CD4-positive, alpha-beta T cell treated with Interleukin-15 for 1 hour (primary cell): ENCODE results near the gene SYCE1L.
"Not testable (repeated sequence)": the region's sequence is repeated elsewhere in the genome, so short reads cannot be mapped to it uniquely, and the experiment has no call there.

Source experiments
- DNase-seq: peaks from one replicate; pipeline ENCODE4 v3.0.0-alpha.2; 2020

Gene SYCE1L

DNA sequence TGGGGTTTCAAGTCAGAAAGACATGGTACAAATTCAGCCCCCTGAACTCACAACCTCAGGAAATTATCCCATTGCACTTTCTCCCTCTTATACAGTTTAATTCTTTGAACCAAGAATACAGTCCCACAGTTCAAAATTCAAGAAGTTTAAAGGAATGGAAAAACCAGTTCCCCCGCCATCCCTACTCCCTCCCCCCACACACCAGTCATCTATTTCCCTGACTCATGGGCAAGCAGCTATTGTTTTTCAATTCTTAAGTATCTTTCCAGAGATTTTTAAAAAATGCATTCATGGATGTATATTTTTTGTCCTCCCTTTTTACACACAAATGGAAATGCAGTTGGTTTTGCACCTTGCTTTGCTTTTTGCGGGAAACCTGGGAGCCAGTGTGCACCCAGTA is 7.3 kb downstream of the SYCE1L start:
- no peak for DNase-seq

DNA sequence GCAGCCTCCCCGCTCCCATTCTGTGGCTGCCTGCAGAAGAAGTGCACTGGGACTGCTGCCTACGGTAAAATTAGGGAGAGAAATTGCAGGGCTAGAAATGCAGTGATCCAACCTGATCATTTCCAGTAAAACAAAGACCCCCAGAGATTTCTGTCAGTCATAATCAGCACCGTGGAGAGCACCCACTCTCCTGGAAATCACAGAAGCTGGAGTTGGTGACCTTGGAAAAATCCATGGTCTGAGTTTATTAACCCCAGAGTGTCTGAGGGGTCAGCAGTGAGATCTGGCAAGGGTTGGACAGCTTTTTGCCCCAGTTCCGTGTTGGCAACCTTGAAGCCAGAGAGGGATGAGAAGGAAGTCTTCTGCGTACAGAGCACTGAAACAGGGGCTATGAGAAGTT is 7.8 kb downstream of the SYCE1L start:
- no peak for DNase-seq

DNA sequence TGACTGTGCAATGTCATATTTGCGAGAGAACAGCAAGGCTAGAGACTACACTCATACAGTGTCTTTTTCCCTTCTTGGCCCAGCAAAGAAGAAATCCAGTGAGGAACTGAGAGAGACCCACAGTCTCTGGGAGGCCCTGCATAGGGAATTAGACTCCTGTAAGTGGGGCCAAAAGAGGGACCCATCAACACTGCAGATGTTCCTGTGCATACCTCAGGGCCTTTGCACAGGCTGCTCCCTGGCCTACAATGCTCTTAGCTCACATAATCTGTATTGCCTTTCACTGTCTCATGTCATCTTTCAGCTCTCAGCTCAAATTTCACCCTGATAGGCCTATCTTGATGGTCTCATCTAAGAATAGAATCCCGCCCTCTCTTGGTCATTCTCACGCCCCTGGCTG is 9.2 kb downstream of the SYCE1L start:
- DNase-seq = no peak

DNA sequence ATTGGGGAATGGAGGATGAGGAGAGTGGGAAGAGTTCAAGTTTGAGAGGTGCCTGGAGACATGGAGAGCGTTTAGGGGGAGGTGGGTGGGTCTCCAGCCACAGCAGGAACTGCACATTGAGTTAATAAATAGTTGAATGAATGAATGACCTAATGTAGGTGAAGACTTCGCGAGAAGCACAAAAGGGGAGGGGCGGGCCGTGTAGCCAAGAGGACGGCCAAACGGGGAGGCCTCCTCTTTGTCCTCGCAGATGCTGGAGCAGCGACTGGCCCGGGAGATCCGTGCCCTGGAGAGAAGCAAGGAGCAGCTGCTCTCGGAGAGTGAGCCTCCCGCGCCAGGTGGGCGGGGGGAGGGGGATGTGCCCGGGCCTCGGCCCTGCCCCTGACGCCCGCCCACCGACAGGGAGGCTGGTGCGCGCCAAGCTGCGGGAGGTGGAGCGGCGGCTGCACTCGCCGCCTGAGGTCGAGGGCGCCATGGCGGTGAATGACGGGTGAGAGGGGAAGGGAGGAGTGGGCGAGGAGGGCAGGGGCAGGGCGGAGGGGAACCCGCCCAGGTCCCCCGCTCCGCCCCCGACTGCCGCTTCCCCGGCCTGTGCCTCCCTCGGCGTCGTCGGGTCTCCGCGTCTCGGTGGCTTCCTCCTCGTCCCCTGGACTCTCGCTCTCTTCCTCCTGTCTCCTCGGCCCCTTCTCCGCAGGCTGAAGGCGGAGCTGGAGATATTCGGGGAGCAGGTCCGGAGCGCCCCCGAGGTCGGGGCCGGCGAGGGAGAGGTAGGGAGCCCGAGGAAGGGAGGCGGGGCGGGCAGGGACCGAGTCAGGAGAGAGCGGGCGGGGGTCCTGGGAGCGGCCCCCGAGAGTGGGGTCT is 12.9 kb downstream of the SYCE1L start:
- DNase-seq = peak; percentile 78

DNA sequence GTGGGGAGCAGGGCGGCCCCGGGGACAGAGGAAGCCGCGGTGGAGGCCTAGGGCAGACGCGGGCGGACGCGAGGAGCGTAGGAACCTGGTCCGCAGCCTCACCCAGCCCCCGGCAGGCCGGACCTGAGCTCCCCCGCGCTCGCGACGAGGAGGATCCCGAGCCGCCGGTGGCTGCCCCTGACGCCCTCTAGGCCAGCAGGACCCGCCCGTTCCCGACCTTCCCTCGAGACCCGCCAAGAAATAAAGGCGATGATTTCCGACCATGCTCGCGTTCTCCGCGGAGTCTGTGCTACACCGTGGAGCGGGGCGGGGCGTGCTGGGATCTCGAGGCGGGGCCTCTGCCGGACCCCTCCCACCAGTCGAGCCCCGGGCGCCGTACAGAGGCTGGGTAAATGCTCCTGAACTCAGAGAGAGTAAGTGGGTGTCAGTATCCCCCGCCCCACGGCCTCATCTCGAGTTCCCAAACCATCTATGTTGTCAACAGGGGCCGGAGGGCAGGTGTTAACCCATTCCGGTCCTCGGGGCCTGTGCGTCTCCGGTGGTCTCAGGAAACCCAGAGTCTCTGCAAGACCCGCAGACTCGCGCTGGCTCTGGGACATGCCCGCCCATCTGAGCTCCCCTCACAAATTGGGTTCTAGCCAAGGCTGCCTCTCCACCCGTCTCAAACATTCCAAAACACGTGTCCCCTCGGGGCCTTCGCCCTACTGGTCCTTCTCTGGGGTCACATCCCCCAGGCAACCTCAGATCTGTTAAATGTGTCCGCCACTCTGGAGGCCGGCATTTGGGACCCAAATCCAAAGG is 13.7 kb downstream of the SYCE1L start:
- peak; percentile 62 for DNase-seq

DNA sequence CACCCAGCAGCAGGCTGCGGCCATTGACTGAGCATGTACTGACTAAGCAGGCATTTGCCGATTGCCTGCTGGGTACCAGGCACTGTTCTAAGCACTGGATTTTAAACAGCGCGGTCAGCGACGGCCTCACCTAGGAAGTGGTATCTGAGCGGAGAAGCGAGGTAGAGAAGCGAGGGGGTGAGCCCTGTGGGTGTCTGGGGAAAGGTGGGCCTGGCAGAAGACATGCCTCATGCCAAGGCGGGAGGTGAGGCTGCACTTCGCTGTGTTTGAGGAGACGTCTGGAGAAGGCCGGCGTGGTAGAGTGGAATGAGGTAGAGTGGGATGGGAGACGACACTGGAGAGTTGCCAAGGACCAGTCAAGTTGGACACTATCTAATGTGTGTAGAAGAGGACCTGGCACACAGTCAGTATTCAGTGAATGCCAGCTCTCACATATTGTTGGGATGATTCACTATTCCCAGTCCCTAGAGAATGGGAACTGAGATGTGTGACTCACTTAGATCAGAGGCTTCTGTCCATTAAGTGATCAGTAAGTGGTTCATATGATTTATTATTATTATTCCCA is 14.4 kb downstream of the SYCE1L start:
- DNase-seq = no peak

DNA sequence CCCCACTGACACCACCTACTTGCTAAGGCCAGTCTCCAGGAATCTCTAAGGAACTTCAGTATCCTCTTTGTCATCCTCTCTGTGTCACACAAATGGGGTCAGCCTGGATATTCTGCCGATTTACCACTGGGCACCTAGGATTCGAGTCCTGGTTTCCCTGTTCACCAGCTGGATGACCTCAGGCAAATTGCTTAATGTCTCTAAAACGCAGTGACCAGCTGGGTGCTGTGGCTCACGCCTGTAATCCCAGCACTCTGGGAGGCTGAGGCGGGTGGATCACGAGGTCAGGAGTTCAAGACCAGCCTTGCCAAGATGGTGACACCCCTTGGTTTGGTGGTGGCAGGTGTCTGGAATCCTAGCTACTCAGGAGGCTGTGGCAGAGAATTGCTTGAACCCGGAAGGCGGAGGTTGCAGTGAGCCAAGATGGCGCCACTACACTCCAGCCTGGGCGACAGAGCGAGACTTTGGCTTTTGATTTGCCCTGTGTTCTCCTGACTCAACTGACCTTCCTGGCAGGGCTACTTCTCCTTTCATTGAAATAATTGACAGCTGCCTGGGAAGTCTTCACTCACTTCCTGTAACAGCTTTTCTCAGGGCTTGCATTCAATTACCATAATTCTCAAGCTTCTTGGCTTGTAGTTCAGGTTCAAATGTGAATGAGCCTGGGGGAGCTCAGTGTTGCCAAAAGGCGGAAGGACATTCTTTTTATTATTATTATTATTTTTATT is 15.4 kb downstream of the SYCE1L start:
- no peak for DNase-seq

DNA sequence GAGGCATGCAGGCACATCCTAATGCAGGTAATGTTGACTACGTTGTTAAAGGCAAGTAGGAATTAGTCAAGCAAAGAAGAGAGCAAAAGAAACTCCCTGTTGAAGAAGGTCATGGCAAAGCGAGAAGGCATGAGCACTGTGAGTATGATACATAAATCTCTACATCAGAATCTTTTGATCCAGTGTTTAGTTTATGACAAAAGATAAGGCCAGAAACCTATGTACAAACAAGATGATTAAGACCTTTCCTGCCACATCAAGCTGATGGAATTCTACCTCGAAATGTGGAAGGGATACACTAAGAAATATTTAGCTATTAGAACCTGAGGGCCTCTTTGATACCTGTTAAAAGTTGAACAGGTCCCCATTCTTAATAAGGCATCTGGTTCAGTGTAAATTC is 20.2 kb downstream of the SYCE1L start:
- no peak for DNase-seq

DNA sequence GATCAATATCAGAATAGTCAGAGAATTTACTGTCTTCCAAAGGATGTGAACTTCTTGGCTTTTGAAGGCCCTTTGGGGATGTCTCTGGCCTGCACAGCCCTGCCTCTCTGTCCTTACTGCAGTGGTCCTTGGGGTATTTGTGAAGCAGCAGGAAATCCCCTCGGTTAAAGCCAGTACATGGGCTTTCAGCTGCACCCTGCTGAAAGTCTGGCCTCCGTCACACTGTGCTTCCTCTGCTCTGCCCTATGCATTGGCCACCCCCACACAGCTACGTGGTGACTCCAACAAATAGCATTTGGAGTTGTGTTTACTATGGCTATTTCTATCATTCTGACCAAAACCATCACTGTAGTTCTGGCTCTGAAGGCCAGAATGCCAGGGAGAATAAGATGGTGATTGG is 21.2 kb downstream of the SYCE1L start:
- no peak for DNase-seq

DNA sequence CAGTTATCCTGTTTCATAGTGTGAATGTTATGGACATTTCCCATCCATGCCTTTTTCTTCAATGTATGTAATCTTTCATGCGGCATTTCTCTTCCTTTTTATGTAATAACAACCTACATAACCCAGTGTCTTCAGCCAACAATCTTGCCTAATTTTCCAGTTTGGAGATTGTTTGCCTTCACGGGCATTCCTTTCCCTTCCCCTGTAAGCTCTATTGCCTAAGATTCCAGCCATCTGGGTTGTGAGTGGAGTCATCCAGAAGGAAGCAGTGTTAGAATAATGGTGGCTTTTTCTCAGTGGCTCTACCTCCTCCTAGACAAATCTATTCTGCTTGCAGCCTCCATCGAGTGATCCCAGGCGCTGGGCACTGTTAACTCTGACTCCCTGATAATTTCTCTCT is 22.3 kb downstream of the SYCE1L start:
- DNase-seq = no peak

DNA sequence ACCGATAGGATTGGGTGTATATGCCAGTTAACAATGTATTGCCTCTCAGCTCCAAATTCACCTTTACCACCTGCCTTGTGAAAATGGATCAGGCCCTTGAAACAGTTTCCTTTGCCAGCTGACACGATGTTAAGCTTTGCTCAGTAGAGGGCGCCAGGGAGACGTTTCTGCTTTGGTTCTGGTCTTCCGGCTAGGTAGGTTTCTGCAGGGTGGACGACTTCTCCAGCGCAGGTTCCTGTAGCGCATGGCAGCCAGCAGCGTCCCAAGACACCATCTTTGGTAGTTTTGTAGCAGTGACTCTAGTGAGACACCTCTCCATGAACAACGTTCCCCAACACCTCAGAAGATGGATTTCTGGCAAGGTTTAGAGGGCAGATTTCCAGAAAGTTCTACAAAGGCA is 24.0 kb downstream of the SYCE1L start:
- no peak for DNase-seq

DNA sequence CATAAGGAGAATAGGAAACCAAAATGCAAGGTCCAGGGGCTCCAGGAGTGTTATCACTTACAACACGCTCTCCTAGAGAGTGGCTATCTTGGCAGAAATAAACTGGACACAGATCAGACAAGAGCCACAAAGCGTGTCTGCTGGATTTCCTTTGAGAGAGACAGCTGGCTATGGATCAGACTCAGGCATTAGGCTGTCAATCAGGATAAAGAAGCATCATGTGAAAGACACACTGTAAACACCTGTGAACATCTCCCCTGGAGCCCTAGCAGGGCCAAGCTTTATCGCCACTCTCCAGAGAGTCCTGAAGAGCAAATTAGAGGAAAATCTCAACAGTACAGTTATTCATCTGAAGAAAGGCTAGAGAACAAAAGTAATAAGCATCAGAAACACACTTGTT is 26.0 kb downstream of the SYCE1L start:
- no peak for DNase-seq

DNA sequence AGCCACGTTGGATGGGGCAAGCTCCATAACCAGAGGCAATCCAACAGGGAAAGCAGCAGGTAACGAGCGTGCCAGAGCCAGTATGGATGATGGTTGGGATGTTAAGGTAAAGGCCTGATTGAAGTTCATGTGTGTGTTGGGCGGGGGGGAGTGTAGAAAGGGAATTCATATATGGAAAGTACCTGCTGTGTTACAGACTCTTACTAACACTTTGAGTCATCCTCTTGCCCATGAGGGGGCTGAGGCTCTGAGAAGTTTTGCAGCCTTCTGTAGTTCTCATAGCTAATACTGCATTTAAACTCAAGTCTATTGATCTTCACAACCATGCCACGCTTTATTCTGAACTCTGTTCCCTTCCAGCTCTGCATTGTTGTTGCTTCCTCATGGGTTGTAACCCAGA is 28.5 kb downstream of the SYCE1L start:
- no peak for DNase-seq

DNA sequence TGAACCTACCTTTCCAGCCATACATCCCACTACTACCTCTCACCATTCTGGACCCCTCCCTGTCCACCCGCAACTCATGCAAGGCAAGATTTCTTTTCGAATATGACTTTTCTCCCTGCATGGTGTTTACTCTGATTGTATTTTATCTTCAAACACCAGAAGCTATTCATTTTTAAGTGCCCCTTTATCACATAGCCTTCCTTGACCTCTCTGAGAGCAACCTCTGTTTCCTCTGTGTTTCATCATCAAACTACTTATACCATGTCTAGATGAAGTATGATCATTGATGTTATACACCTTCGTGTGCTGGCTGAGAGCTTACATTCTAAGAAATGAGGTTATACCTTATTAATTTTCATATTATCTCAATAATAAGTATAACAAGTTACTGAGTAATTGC is 31.8 kb downstream of the SYCE1L start:
- DNase-seq = no peak

DNA sequence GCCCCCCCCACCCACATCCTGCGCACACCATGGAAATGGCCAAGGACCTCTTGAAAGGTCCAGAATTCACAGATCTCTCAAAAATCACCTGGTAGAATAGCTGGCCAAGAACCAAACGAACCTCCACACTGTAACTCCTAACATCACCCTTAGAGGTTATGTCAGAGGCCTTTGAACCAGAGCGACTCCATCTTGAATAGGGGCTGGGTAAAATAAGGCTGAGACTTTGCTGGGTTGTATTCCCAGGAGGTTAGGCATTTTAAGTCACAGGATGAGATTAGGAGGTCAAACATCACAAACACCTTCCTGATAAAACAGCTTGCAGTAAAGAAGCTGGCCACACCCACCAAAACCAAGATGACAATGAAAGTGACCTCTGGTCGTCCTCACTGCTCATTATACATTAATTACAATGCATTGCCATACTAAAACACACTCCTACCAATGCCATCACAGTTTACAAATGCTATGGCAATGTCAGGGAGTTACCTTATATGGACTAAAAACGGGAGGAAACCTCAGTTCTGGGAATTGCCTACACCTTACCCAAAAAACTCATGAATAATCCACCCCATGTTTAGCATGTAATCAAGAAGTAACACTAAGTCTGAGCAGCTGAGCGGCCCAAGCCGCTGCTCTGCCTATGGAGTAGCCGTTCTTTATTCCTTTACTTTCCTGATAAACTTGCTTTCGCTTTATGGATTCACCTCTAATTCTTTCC is 34.8 kb downstream of the SYCE1L start:
- DNase-seq = no peak

DNA sequence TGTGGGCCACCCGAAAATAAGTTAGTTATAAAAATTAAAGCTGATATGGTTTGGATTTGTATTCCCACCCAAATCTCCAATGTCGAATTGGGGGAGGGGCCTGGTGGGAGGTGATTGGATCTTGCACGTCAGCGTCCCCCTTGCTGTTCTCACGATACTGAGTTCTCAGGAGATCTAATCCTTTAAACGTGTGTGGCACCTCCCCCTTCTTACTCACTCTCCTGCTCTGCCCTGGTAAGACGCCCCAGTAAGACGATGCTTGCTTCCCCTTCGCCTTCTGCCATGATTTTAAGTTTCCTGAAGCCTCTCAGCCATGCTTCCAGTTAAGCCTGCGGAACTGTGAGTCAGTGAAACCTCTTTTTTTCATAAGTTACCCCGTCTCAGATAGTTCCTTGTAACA is 35.4 kb downstream of the SYCE1L start:
- DNase-seq = no peak

DNA sequence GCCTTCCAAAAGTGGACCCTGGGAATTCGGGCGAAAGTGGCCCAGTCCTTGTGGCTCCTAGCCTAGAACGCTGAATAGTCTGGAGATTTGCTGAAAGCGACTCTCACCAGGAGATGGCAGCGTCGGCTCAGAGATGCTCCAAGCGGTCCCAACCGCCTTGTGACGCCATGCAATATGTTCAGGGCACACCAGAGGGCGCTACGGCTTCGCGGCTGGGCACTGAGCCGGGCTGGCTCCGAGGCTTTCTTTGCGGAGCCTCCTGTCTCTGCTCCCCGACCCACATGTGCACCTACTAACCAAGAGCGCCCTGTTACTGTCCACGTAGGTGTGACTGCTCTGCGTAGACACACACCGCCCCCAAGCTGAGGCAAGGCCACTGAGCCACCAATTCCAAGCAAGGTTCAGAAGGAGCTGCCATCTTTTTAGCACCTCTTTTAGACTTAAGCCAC is 36.9 kb downstream of the SYCE1L start:
- peak; percentile 84 for DNase-seq

DNA sequence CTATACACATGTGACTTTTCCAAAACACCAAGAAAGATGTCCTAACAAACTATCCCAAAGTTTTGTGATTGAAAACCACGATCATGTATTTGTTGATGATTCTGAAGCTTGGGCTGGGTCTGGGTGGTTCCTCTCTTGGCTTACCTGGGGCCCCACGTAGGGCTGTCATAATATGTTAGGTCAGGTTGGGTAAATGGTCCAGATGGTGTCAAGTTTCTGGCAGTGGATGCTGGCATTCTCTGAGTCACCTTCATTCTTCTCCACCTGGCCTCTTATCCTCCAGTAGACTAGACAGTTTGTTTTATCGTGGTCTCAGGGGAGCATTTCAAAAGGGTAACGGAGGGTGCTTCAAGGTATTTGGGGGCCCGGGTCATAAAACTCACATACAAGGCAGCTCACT is 39.4 kb downstream of the SYCE1L start:
- DNase-seq = no peak

DNA sequence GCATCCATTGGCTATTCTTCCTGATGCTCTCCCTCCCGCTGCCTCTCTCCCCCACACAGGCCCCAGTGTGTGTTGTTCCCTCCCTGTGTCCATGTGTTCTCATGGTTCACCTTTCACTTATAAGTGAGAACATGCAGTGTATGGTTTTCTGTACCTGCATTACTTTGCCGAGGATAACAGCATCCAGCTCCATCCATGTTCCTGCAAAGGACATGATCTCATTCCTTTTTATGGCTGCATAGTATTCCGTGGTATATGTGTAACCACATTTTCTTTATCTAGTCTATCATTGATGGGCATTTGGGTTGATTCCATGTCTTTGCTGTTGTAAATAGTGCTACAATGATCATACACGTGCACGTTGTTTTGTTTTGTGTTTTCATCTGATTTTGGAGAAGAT is 43.3 kb downstream of the SYCE1L start:
- not testable (repeated sequence) for DNase-seq

DNA sequence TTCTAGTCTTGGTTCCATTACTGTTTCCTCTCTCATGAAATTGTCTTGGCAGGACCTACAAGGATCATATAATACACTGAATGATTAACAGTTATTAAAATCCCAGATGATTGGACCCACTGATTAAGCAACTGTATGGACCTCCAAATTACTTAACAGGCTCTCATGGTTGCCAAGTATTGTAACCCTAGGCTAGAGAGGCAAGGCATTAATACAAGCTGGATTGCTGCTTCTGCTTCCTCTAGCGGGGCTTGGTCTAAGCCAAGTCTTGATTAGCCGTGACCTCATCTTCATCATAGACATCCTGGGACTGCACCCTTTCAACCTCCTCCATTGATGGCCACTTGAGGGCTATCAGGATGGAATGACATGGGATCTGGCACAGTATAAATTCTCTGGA is 46.9 kb downstream of the SYCE1L start:
- no peak for DNase-seq

DNA sequence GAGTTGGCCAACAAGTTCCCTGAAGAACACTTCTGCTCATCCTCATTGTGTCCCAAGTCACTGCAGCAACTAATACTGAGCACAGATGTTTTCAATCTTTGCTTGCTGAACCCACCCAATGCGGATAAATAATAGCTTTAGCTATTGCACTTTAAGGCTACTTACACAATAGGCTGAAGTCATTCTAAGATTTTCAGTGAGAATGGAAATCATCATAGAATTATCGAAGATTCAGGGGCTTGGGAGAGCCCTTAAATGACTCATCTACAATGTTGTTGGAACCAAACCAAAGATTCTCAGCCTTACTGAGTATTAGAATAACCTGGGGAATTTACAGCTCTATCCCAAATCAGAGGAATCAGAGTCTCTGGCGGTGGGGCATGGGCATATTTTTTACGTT is 51.2 kb downstream of the SYCE1L start:
- no peak for DNase-seq
